K562 (cell line): Measurements from ENCODE around the gene RBFA. TPM values are rescaled to one million over a fixed set of nuclear protein-coding genes. Genes with fewer than 3 reads are reported as not detected.

Experiments used
- ATAC-seq: fragments of 200-7000 bp; cut with Tn5 transposase; 3 replicates; pipeline ENCODE4 v1.9.1; 2020; ENCODE audit warnings: moderate library complexity
- BruUV-seq: library from RNA; stranded (reverse); fragments of 400-500 nt; replicated peaks from 2 replicates; lab custom pipeline; 2021; lab: Mats Ljungman, UMichigan
- CTCF ChIA-PET: fragments of 300-600 bp; formaldehyde crosslinking; extraction: SDS; loops from one replicate; lab custom pipeline; 2021; ENCODE audit warnings: low intra/inter-chr PET ratio; lab: Yijun Ruan, JAX
- POLR2A ChIA-PET: fragments of 300-600, 350-650 bp; sonication (Branson Sonifier 250); formaldehyde crosslinking; extraction: SDS; loops from one replicate; lab custom pipeline; 2021; ENCODE audit warnings: antibody characterized with exemption, inconsistent platforms; lab: Yijun Ruan, JAX
- DNase-seq, 4 experiments: peaks; one replicate each; pipeline versions ENCODE4 v3.0.0 to v3.0.0-alpha.2; 2011 to 2018; ENCODE audit warnings: low spot score in 3 of 4, mixed read lengths in 3 of 4; ENCODE audit errors: extremely low read depth in 1 of 4
- FAIRE-seq: peaks from 2 replicates; lab custom pipeline; 2011; peaks lifted over from hg19 to GRCh38; lab: Jason Lieb, UNC
- H2AFZ ChIP-seq: 2 replicates; pipeline ENCODE4 v1.6.0; 2011; ENCODE audit warnings: low read depth, low read length, control low read depth, inconsistent platforms
- H3K27ac ChIP-seq: fragments of 200-600 bp; 3 replicates; pipeline ENCODE4 v1.8.0; 2011; ENCODE audit warnings: low read depth, mild to moderate bottlenecking, control low read depth, inconsistent platforms, low read length, moderate library complexity, mixed read lengths; ENCODE audit errors: extremely low read depth
- H3K27me3 ChIP-seq, 2 experiments: fragments of 300-600 bp in 1 of 2; 2 replicates in 1 of 2; 3 replicates in 1 of 2; pipeline versions ENCODE4 v1.6.0 to v1.8.0; 2011; ENCODE audit warnings: inconsistent platforms in 2 of 2, low read length in 2 of 2, mild to moderate bottlenecking in 1 of 2, mixed read lengths in 1 of 2, moderate library complexity in 1 of 2; ENCODE audit not compliant: control insufficient read depth in 2 of 2, insufficient read depth in 2 of 2
- H3K36me3 ChIP-seq: fragments of 300-600 bp; 3 replicates; pipeline ENCODE4 v1.8.0; 2011; ENCODE audit warnings: mild to moderate bottlenecking, low read length, inconsistent platforms; ENCODE audit not compliant: control insufficient read depth, insufficient read depth
- H3K4me1 ChIP-seq, 2 experiments: fragments of 200-600 bp in 1 of 2; replicated peaks in 1 of 2; 2 replicates in 1 of 2; 3 replicates in 1 of 2; pipeline versions ENCODE4 v1.5.1 to v1.8.0; 2011; ENCODE audit warnings: inconsistent platforms in 2 of 2, low read length in 2 of 2, mild to moderate bottlenecking in 1 of 2, mixed read lengths in 1 of 2, moderate library complexity in 1 of 2; ENCODE audit not compliant: control insufficient read depth in 2 of 2, insufficient read depth in 2 of 2
- H3K4me2 ChIP-seq: 2 replicates; pipeline ENCODE4 v1.6.1; 2011; ENCODE audit warnings: low read length, control low read depth, inconsistent platforms, mixed read lengths; ENCODE audit not compliant: insufficient read depth
- H3K4me3 ChIP-seq: fragments of 200-600 bp; sonication (generic), shearing (Covaris generic); 2 replicates; pipeline ENCODE4 v1.5.1; 2016; ENCODE audit warnings: control low read depth, inconsistent platforms
- H3K79me2 ChIP-seq: fragments of 200-600 bp; 3 replicates; pipeline ENCODE4 v1.8.0; 2011; ENCODE audit warnings: low read length, inconsistent platforms; ENCODE audit not compliant: control insufficient read depth, insufficient read depth
- H3K9ac ChIP-seq, 2 experiments: 2 replicates each; pipeline versions ENCODE4 v1.6.0 to v1.6.1; 2011; ENCODE audit warnings: low read depth in 2 of 2, low read length in 2 of 2, control low read depth in 1 of 2, inconsistent platforms in 1 of 2, mild to moderate bottlenecking in 1 of 2, mixed read lengths in 1 of 2; ENCODE audit not compliant: insufficient read depth in 1 of 2
- H3K9me1 ChIP-seq: one replicate; pipeline ENCODE4 v1.6.0; 2011; ENCODE audit warnings: inconsistent platforms, mild to moderate bottlenecking, low read length, moderate library complexity; ENCODE audit not compliant: control insufficient read depth, insufficient read depth
- H3K9me3 ChIP-seq: replicated peaks from 2 replicates; pipeline ENCODE4 v1.5.1; 2011; ENCODE audit warnings: low read depth, low read length, inconsistent platforms; ENCODE audit not compliant: control insufficient read depth, insufficient read depth
- H4K20me1 ChIP-seq: replicated peaks from 2 replicates; pipeline ENCODE4 v1.6.1; 2011; ENCODE audit warnings: low read length, inconsistent platforms, mixed read lengths; ENCODE audit not compliant: control insufficient read depth, insufficient read depth
- ARID1B ChIP-seq: fragments of 450-650 bp; IDR thresholded peaks from 2 replicates; pipeline ENCODE4 v1.6.1; 2016; ENCODE audit warnings: antibody characterized with exemption, mild to moderate bottlenecking, inconsistent platforms
- ASH1L ChIP-seq: fragments of 450-650 bp; IDR thresholded peaks from 2 replicates; pipeline ENCODE4 v1.6.1; 2018; ENCODE audit warnings: borderline replicate concordance, mild to moderate bottlenecking, low read depth; ENCODE audit not compliant: partially characterized antibody
- E2F8 ChIP-seq: fragments of 450-650 bp; IDR thresholded peaks from 2 replicates; pipeline ENCODE4 v1.7.1; 2018; ENCODE audit warnings: mild to moderate bottlenecking, low read depth; ENCODE audit not compliant: partially characterized antibody
- EP400 ChIP-seq: fragments of 450-650 bp; IDR thresholded peaks from 2 replicates; pipeline ENCODE4 v1.6.1; 2017; ENCODE audit warnings: antibody characterized with exemption, mild to moderate bottlenecking, moderate library complexity
- HNRNPL ChIP-seq: fragments of 200-400 bp; formaldehyde crosslinking; IDR thresholded peaks from 2 replicates; pipeline ENCODE4 v1.6.1; 2017; ENCODE audit warnings: low read depth, mild to moderate bottlenecking, low read length
- NFYB ChIP-seq: IDR thresholded peaks from 2 replicates; pipeline ENCODE4 v1.6.1; 2011; ENCODE audit warnings: mild to moderate bottlenecking, moderate library complexity; ENCODE audit not compliant: insufficient read length; ENCODE audit errors: extremely low read depth
- RAD21 ChIP-seq, 2 experiments: fragments of 250-450 bp in 1 of 2; fragments of 450-650 bp in 1 of 2; sonication (Bioruptor Pico) in 1 of 2; formaldehyde crosslinking in 1 of 2; IDR thresholded peaks in 1 of 2; conservative IDR thresholded peaks in 1 of 2; 2 replicates each; pipeline versions ENCODE4 v1.4.0 to v1.8.0; 2020 to 2022; ENCODE audit warnings: mild to moderate bottlenecking in 2 of 2, moderate library complexity in 1 of 2
- ZNF41 ChIP-seq: fragments of 250-450 bp; sonication (Bioruptor Pico); conservative IDR thresholded peaks from 2 replicates; pipeline ENCODE4 v1.4.0; 2020; ENCODE audit warnings: mild to moderate bottlenecking
- ZNF507 ChIP-seq: conservative IDR thresholded peaks from 2 replicates; pipeline ENCODE4 v1.6.1; 2017; ENCODE audit warnings: missing genetic modification characterization, missing compliant biosample characterization
- WGBS: fragments of 100-300 bp; shearing (Covaris generic); methylation state at CpG from one replicate; pipeline ENCODE4 v1.1.6; 2016; ENCODE audit warnings: low coverage, mixed read lengths; ENCODE audit not compliant: insufficient coverage; ENCODE audit errors: missing lambda C conversion rate; 5-methylcytosine and 5-hydroxymethylcytosine counted together
- in situ Hi-C: fragments of 300-500 bp; cut with MboI; formaldehyde crosslinking; loops from 4 replicates; pipeline ENCODE4 v1.15.0; 2018; ENCODE audit warnings: inconsistent platforms, mixed read lengths
- intact Hi-C: fragments of 100-400 bp; cut with micrococcal nuclease; formaldehyde crosslinking; loops from 2 replicates; pipeline ENCODE4 v1.14.2; 2022
- polyA plus RNA-seq, 8 experiments: library from polyadenylated mRNA; depleted of rRNA in 4 of 8; stranded (reverse) in 5 of 8; unstranded in 3 of 8; fragments of >200 nt; fragmentation: Nextera tagmentation in 2 of 8; fragmentation: Illumina TruSeq in 1 of 8; extraction: Ambion mirVana in 2 of 8; extraction: Trizol in 1 of 8; gene quantifications; 2 replicates each; pipeline versions ENCODE4 v1.2.1 to v1.2.3, GENCODE V29; 2011 to 2014; ENCODE audit warnings: inconsistent platforms in 1 of 8, missing spikeins in 1 of 8
- total RNA-seq, 7 experiments: library from RNA; depleted of rRNA in 6 of 7; stranded (reverse); fragments of >200 nt in 6 of 7; fragmentation: Illumina TruSeq in 2 of 7; extraction: Trizol in 2 of 7; gene quantifications; 2 replicates each; pipeline versions ENCODE4 v1.2.1 to v1.2.3, GENCODE V29; 2011 to 2021; ENCODE audit warnings: low replicate concordance in 1 of 7
- TF ChIP-seq, protein P1 (sequence below): IDR thresholded peaks from 2 replicates; pipeline ENCODE4 v1.6.1; 2016; ENCODE audit warnings: missing genetic modification characterization, missing compliant biosample characterization
- TF ChIP-seq, protein P2 (sequence below): fragments of 450-650 bp; IDR thresholded peaks from 2 replicates; pipeline ENCODE4 v1.6.1; 2016; ENCODE audit warnings: borderline replicate concordance

RBFA gene
- total and polyA plus RNA-seq, 9 of the 15 experiments (the other 6 are each of a cell fraction or from before 2014, with no cell fraction given): 3.4 to 41.9 (median 25.8) TPM

GRCh38 chr18:80033181-80034067 is 810 bp upstream of the RBFA start (continued):
- 0 out of 2 replicates have a peak, but pooled peaks have one; percentile 51 for TF ChIP-seq HNRNPL
- TF ChIP-seq E2F8: no peak
- no peak for TF ChIP-seq ZNF41 (CRISPR knock-in tag)
- TF ChIP-seq NFYB: no peak

DNA sequence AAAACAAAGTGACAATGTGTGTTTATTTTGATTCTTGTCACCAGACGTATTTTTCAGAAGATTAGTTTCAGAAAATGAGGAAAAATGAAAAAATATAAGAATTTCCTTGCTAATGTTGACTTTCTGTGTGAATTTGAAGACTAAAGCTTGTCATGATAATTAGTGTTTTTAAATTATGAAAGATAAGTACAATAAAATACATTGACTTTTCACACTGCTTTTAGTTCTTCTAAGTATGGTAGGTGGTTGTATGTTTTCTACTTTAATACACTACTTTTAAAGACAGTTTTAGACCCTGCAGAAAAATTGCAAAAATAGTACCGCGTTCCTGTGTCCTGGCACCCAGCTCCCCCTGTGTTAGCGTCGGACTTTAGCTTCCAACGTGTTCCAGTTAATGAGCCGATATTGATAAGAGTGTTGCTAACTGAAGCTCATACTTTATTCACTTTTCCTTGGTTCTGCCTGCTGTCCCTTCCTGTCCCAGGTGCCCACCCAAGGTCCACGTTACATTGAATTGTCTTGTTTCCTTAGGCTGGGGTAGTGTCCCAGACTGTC is 695 bp downstream of the RBFA start:
- Histone ChIP-seq H3K9ac (peak overlapping the region; percentile 85 to 94), H3K9me3 (no peaks in the 10 kb centered on the region), H3K9me1 (no peaks in the 10 kb centered on the region), H3K36me3 (peaks cover 34% of the 10 kb centered on the region; the same call in 2 of the 3 replicates), H3K79me2 (peaks cover 45% of the 10 kb centered on the region), H4K20me1 (peaks cover 3% of the 10 kb centered on the region; the same call in 1 of the 2 replicates), H3K4me1 (peaks cover 0 to 9% of the 10 kb centered on the region in 2 experiments; a peak in 3 of 5 replicates), H3K4me3 (peak overlapping the region; percentile 78), H2AFZ (peak overlapping the region; percentile 82), H3K27me3 (no peaks in the 10 kb centered on the region), H3K27ac (peak overlapping the region; percentile 71), H3K4me2 (peak overlapping the region; percentile 97)
- DNase-seq (no peak), ATAC-seq (no peak), FAIRE-seq (peak; percentile 66)
- WGBS: 0% methylated on average over 8 of the region's 8 CpGs
- in situ Hi-C loops: no loop called here
- ChIA-PET POLR2A (interaction anchor here (0.6 to 1.6 kb wide), 3 partner anchors 11 to 356 kb away, joined by 3 to 5 read pairs (median 3); no protein-coding TSS in a partner anchor), CTCF (no interaction called here)
- TF ChIP-seq, protein P1, sequence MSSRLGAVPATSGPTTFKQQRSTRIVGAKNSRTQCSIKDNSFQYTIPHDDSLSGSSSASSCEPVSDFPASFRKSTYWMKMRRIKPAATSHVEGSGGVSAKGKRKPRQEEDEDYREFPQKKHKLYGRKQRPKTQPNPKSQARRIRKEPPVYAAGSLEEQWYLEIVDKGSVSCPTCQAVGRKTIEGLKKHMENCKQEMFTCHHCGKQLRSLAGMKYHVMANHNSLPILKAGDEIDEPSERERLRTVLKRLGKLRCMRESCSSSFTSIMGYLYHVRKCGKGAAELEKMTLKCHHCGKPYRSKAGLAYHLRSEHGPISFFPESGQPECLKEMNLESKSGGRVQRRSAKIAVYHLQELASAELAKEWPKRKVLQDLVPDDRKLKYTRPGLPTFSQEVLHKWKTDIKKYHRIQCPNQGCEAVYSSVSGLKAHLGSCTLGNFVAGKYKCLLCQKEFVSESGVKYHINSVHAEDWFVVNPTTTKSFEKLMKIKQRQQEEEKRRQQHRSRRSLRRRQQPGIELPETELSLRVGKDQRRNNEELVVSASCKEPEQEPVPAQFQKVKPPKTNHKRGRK (tag): 0 out of 2 replicates have a peak, but pooled peaks have one; percentile 29
- TF ChIP-seq RAD21 (CRISPR knock-in tag; conservative IDR thresholded peaks at IDR 0.05 in 1 of 2, IDR thresholded peaks at IDR 0.05 in 1 of 2) (0 out of 4 replicates have a peak, but pooled peaks of 1 of the 2 experiments have one; percentile 1), ARID1B (0 out of 2 replicates have a peak, but pooled peaks have one; percentile 0), ZNF507 (tag) (no peak), EP400 (peak; percentile 8; the same call in 1 of the 2 replicates), ASH1L (no peak)
- TF ChIP-seq, protein P2, sequence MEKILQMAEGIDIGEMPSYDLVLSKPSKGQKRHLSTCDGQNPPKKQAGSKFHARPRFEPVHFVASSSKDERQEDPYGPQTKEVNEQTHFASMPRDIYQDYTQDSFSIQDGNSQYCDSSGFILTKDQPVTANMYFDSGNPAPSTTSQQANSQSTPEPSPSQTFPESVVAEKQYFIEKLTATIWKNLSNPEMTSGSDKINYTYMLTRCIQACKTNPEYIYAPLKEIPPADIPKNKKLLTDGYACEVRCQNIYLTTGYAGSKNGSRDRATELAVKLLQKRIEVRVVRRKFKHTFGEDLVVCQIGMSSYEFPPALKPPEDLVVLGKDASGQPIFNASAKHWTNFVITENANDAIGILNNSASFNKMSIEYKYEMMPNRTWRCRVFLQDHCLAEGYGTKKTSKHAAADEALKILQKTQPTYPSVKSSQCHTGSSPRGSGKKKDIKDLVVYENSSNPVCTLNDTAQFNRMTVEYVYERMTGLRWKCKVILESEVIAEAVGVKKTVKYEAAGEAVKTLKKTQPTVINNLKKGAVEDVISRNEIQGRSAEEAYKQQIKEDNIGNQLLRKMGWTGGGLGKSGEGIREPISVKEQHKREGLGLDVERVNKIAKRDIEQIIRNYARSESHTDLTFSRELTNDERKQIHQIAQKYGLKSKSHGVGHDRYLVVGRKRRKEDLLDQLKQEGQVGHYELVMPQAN: peak; percentile 24; the same call in 1 of the 2 replicates
- intact Hi-C loops: loop anchor here (5.0 to 10.0 kb wide), 2 partner anchors 72 to 120 kb away; partner anchors contain the start of gene ADNP2
- BruUV-seq: TSS peak; percentile 63
